ENCODE results near the gene DNAAF5.
A peak's percentile ranks its signal among the peaks of the same experiment; 100 is the strongest.

DNAAF5 gene

DNA sequence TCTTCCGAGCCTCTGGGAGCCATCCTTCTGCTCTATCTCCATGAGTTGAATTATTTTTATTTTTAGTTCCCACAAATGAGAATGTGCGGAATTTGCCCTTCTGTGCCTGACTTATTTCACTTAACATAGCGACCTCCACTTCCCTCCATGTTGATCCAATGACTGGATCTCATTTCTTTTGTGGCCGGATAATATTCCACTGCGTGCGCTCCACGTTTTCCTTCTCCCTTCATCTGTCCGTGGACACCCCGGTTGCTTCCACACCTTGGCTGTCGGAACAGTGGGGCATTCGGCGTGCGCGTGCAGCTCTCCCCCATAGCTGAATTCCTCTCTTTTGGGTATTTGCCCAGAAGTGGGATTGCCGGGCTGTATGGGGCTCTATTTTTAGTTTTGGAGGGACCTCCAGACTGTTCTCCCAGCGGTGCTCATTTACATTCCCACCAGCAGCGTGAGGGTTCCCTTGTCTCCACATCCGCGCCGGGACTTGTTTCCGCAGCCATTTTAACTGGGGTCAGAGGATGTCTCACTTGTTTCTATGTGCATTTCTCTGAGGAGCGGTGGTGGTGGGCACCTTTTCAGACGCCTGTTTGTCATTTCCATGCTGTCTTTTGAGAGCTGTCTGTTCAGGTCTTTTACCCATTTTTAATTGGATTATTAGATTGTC, 54.8 kb downstream of the DNAAF5 start:
- Histone ChIP-seq H3K4ac (ENCODE audit: low read depth in 1 of 2, low read length in 2 of 2) (no peak overlapping the region), H3K4me1 (ENCODE audit: control insufficient read depth, insufficient read depth, low read depth, low read length) (peaks cover 37% of the 10 kb centered on the region), H3K9ac (ENCODE audit: low read length) (no peak overlapping the region), H3K79me1 (replicated peaks; ENCODE audit: low read length, poor library complexity, severe bottlenecking) (peaks cover 14% of the 10 kb centered on the region), H4K8ac (ENCODE audit: low read length) (no peak overlapping the region), H2BK12ac (ENCODE audit: low read length in 2 of 2) (no peak overlapping the region), H2BK120ac (ENCODE audit: low read depth, low read length) (no peak overlapping the region), H2AK5ac (ENCODE audit: low read length, severe bottlenecking) (no peak overlapping the region), H3K27me3 (ENCODE audit: control insufficient read depth in 1 of 2, insufficient read depth in 1 of 2, low read length in 2 of 2) (no peaks in the 10 kb centered on the region), H3K18ac (ENCODE audit: low read depth in 1 of 2, low read length in 2 of 2) (no peak overlapping the region), H3K4me3 (ENCODE audit: insufficient read depth in 1 of 2, low read depth in 1 of 2, low read length in 2 of 2) (no peak overlapping the region), H3K9me3 (ENCODE audit: control insufficient read depth, low read length) (no peaks in the 10 kb centered on the region), H2AFZ (ENCODE audit: low read depth, low read length) (no peak overlapping the region), H3K4me2 (ENCODE audit: low read length, poor library complexity, severe bottlenecking) (no peak overlapping the region), H3K36me3 (ENCODE audit: control insufficient read depth in 1 of 2, insufficient read depth in 2 of 2, low read depth in 1 of 2, low read length in 2 of 2) (peaks cover 54 to 73% of the 10 kb centered on the region in 2 experiments), H3K14ac (ENCODE audit: low read length in 2 of 2) (no peak overlapping the region), H3K23ac (ENCODE audit: low read length in 2 of 2) (no peak overlapping the region), H2BK5ac (ENCODE audit: low read depth, low read length, poor library complexity, severe bottlenecking) (no peak overlapping the region), H4K91ac (ENCODE audit: low read length) (no peak overlapping the region), H3K27ac (ENCODE audit: low read length, poor library complexity, severe bottlenecking) (peak overlapping the region; percentile 42), H2BK15ac (ENCODE audit: low read depth, poor library complexity, severe bottlenecking) (no peak overlapping the region)
- DNase-seq = no peak
- WGBS = 97% methylated on average over 22 of the region's 23 CpGs

DNA sequence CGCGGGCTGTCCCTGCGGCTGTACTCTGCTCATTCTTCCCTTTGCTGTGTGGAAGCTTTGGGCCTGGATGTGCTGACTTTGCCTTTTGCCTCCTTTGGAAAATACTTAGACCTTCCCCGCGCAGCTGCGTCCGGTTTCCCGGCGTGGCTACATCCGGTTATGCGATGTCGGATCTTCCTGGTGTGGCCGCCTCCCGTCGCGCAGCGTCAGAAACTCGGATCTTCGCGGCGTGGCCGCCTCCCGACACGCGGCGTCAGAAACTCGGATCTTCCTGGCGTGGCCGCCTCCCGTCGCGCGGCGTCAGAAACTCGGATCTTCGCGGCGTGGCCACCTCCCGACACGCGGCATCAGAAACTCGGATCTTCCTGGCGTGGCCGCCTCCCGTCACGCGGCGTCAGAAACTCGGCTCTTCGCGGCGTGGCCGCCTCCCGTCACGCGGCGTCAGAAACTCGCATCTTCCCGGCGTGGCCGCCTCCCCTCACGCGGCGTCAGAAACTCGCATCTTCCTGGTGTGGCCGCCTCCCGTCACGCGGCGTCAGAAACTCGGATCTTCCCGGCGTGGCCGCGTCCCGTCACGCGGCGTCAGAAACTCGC, 55.5 kb downstream of the DNAAF5 start:
- no peak overlapping the region for H4K8ac ChIP-seq (ENCODE audit: low read length)
- no peak overlapping the region for H3K14ac ChIP-seq (ENCODE audit: low read length in 2 of 2)
- no peak overlapping the region for H2BK120ac ChIP-seq (ENCODE audit: low read depth, low read length)
- H3K36me3 ChIP-seq (ENCODE audit: control insufficient read depth in 1 of 2, insufficient read depth in 2 of 2, low read depth in 1 of 2, low read length in 2 of 2) = peaks cover 49 to 66% of the 10 kb centered on the region in 2 experiments
- no peak overlapping the region for H2BK15ac ChIP-seq (ENCODE audit: low read depth, poor library complexity, severe bottlenecking)
- H3K27me3 ChIP-seq (ENCODE audit: control insufficient read depth in 1 of 2, insufficient read depth in 1 of 2, low read length in 2 of 2) = no peaks in the 10 kb centered on the region
- H2BK5ac ChIP-seq (ENCODE audit: low read depth, low read length, poor library complexity, severe bottlenecking) = no peak overlapping the region
- H3K23ac ChIP-seq (ENCODE audit: low read length in 2 of 2) = no peak overlapping the region
- WGBS = 98% methylated on average over 58 of the region's 80 CpGs
- no peak overlapping the region for H3K4me3 ChIP-seq (ENCODE audit: insufficient read depth in 1 of 2, low read depth in 1 of 2, low read length in 2 of 2)
- H3K9ac ChIP-seq (ENCODE audit: low read length) = no peak overlapping the region
- no peak for DNase-seq
- H2AFZ ChIP-seq (ENCODE audit: low read depth, low read length) = no peak overlapping the region
- no peak overlapping the region for H2AK5ac ChIP-seq (ENCODE audit: low read length, severe bottlenecking)
- H3K4me2 ChIP-seq (ENCODE audit: low read length, poor library complexity, severe bottlenecking) = no peak overlapping the region
- H3K18ac ChIP-seq (ENCODE audit: low read depth in 1 of 2, low read length in 2 of 2) = no peak overlapping the region
- H3K27ac ChIP-seq (ENCODE audit: low read length, poor library complexity, severe bottlenecking) = no peak overlapping the region
- no peak overlapping the region for H4K91ac ChIP-seq (ENCODE audit: low read length)
- H3K79me1 ChIP-seq (replicated peaks; ENCODE audit: low read length, poor library complexity, severe bottlenecking) = peaks cover 15% of the 10 kb centered on the region
- peaks cover 35% of the 10 kb centered on the region for H3K4me1 ChIP-seq (ENCODE audit: control insufficient read depth, insufficient read depth, low read depth, low read length)
- H3K4ac ChIP-seq (ENCODE audit: low read depth in 1 of 2, low read length in 2 of 2) = no peak overlapping the region
- no peak overlapping the region for H2BK12ac ChIP-seq (ENCODE audit: low read length in 2 of 2)
- H3K9me3 ChIP-seq (ENCODE audit: control insufficient read depth, low read length) = no peaks in the 10 kb centered on the region

DNA sequence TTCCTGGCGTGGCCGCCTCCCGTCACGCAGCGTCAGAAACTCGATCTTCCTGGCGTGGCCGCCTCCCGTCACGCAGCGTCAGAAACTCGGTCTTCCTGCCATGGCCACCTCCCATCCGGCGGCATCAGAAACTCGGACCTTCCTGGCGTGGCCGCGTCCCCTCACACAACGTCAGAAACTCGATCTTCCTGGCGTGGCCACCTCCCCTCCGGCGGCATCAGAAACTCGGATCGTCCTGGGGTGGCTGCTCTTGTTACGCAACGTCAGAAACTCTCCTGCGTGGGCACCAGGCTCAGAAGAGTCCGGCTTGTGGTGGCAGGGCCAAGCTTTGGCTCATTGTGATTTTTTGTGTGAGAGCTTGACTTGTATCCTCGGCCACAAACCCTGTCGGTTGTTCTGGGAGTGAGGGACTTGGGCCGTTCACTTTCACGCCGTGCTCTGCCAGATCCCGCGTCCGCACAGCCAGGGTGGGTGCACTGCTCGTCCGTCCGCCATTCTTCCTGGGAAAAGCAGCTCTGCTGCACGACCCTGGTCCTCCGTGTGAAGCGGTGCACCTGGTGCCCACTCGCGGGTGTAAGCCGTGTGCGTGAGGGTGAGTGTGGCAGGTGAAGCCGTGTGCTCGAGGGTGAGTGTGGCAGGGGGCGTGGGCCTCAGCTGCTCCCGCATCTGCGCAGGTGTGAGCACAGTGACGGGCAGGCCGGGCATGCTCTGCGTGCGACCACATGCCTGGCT, 56.4 kb downstream of the DNAAF5 start:
- H3K23ac ChIP-seq (ENCODE audit: low read length in 2 of 2) = no peak overlapping the region
- peaks cover 18% of the 10 kb centered on the region for H3K79me1 ChIP-seq (replicated peaks; ENCODE audit: low read length, poor library complexity, severe bottlenecking)
- no peak overlapping the region for H3K14ac ChIP-seq (ENCODE audit: low read length in 2 of 2)
- no peak overlapping the region for H2BK120ac ChIP-seq (ENCODE audit: low read depth, low read length)
- H2AFZ ChIP-seq (ENCODE audit: low read depth, low read length) = no peak overlapping the region
- H3K27me3 ChIP-seq (ENCODE audit: control insufficient read depth in 1 of 2, insufficient read depth in 1 of 2, low read length in 2 of 2) = no peaks in the 10 kb centered on the region
- H2BK5ac ChIP-seq (ENCODE audit: low read depth, low read length, poor library complexity, severe bottlenecking) = no peak overlapping the region
- H2BK12ac ChIP-seq (ENCODE audit: low read length in 2 of 2) = no peak overlapping the region
- H4K91ac ChIP-seq (ENCODE audit: low read length) = no peak overlapping the region
- H4K8ac ChIP-seq (ENCODE audit: low read length) = no peak overlapping the region
- H3K18ac ChIP-seq (ENCODE audit: low read depth in 1 of 2, low read length in 2 of 2) = no peak overlapping the region
- no peak overlapping the region for H3K9ac ChIP-seq (ENCODE audit: low read length)
- WGBS = 97% methylated on average over 54 of the region's 56 CpGs
- no peak overlapping the region for H2AK5ac ChIP-seq (ENCODE audit: low read length, severe bottlenecking)
- no peak overlapping the region for H3K4me3 ChIP-seq (ENCODE audit: insufficient read depth in 1 of 2, low read depth in 1 of 2, low read length in 2 of 2)
- H3K4me2 ChIP-seq (ENCODE audit: low read length, poor library complexity, severe bottlenecking) = no peak overlapping the region
- H3K4ac ChIP-seq (ENCODE audit: low read depth in 1 of 2, low read length in 2 of 2) = no peak overlapping the region
- H2BK15ac ChIP-seq (ENCODE audit: low read depth, poor library complexity, severe bottlenecking) = no peak overlapping the region
- H3K9me3 ChIP-seq (ENCODE audit: control insufficient read depth, low read length) = no peaks in the 10 kb centered on the region
- peaks cover 55 to 68% of the 10 kb centered on the region in 2 experiments for H3K36me3 ChIP-seq (ENCODE audit: control insufficient read depth in 1 of 2, insufficient read depth in 2 of 2, low read depth in 1 of 2, low read length in 2 of 2)
- H3K4me1 ChIP-seq (ENCODE audit: control insufficient read depth, insufficient read depth, low read depth, low read length) = peaks cover 28% of the 10 kb centered on the region
- no peak for DNase-seq
- H3K27ac ChIP-seq (ENCODE audit: low read length, poor library complexity, severe bottlenecking) = no peak overlapping the region

Measured in mesenchymal stem cell (in vitro differentiated cells and primary cell).